ENCODE measurements around the gene CASTOR2.

DNA sequence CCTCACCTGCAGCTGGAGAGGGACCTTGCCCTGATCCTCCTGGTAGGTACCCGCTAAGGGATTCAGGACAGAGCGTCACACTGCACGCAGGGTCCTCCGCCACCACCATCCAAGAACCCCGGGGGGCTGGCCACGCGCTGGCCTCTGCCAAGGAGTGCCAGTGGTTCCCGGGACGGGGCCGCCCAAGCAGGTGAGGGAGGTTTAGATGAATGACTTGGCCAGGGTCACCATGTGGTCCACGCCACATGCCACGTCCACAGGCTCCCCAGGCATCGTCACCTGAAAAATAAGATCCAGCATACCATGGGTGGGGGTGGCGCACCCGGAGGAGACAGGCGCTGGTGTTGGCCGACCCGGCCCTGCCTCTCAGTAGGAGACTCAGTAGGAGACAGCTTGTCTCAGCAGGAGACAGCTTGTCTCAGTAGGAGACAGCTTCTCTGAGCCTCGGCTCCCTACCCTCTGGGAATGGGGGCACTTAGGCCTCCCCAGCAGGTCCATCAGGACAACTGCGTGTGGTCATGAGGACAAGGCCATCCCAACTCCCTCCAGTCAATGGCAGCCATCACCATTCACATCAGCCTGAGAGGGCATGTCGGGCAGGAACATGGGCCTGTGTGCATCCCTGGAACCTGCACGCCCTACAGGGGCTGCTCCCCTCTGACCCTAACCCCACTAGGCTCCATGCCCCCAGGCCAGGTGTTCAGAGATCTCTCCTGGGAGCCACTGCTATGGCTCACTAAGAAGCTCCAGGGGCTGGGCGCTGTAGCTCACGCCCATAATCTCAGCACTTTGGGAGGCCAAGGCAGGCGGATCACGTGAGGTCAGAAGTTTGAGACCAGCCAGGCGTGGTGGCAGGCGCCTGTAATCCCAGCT lies 78.6 kb downstream of the CASTOR2 start:
- TF ChIP-seq, protein P1, sequence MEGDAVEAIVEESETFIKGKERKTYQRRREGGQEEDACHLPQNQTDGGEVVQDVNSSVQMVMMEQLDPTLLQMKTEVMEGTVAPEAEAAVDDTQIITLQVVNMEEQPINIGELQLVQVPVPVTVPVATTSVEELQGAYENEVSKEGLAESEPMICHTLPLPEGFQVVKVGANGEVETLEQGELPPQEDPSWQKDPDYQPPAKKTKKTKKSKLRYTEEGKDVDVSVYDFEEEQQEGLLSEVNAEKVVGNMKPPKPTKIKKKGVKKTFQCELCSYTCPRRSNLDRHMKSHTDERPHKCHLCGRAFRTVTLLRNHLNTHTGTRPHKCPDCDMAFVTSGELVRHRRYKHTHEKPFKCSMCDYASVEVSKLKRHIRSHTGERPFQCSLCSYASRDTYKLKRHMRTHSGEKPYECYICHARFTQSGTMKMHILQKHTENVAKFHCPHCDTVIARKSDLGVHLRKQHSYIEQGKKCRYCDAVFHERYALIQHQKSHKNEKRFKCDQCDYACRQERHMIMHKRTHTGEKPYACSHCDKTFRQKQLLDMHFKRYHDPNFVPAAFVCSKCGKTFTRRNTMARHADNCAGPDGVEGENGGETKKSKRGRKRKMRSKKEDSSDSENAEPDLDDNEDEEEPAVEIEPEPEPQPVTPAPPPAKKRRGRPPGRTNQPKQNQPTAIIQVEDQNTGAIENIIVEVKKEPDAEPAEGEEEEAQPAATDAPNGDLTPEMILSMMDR (IDR thresholded peaks at IDR 0.05): no peak
- TF ChIP-seq POLR2A (IDR thresholded peaks at IDR 0.05): no peak
